Measurements from ENCODE around the gene ZIC1. TPM values are rescaled to one million over a fixed set of nuclear protein-coding genes. Genes with fewer than 3 reads are reported as not detected.

ZIC1 gene
- total and polyA plus RNA-seq, 2 of the 4 experiments (the other 2 are of a cell fraction), result not detected

DNA sequence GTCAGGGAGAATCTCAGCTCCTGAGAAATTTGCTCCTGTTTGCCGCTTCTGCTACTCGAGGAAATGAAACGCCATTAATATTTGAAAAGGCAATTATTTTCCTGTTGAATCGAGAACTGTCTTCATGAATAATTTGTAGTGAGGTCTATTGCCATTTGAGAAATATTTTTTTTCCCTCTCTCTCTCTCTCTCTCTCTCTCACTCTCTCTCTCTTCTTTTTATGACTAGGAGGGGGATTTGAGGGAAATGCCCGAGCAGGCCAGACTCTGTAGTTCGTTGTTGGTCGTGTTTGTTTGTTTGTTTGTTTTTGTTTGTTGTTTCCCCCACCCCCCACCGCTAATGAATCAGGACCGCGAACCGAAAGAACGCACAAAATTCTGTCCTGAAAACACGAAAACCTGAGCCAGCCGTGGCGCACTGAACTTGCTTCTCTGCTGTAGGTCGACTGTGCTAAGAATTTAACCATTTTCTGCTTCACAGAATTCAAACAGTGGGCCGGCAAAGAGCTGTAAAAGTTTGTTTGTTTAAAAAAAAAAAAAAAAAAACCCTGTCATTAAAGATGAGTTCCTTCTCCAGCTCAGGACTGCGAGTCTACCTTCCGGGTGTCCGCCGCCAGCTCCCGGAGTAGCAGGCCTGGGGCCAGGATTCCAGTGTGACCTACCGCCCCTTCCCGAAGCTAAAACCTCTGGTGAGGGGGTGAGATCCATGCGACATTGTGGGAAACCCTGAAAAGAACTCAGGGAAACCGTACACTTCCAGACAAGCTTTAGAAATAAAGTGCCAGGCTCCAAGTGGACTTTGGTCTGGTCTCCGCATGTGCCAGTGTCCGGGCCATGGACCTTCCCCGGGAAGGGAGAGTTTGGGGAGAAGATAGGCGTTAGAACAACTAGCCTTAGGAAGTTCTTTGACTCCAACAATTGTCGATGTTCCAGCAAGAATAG is 15.0 kb upstream of the ZIC1 start (continued):
- no peak for TF ChIP-seq MAZ (IDR thresholded peaks at IDR 0.05; ENCODE audit: borderline replicate concordance, low read depth, low read length)
- TF ChIP-seq CHD1 (IDR thresholded peaks at IDR 0.05; ENCODE audit: low read depth, low read length), result no peak

DNA sequence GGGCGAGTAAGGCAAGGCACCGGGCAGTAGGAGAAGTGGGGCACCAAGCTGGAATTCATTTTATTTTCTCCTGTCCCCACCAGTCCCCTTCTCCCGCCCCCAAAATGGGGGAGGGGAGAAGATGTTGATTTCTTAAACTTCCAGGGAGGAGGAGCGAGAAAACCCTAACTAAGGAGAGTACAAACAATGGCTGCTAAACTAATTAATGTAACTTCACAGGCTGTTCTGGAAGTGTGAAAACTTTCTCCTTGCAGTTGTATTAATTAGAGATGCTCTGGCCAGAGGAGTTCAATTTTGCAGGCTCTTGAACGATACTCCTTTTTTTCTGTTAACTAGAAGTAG is 14.3 kb upstream of the ZIC1 start:
- H3K4me3 ChIP-seq (ENCODE audit: insufficient read depth, low read depth, low read length), result no peak overlapping the region
- dilution Hi-C loops (cut with HindIII; ENCODE audit: low sequenced_read_pairs, unreplicated experiment), result no loop called here
- H3K27me3 ChIP-seq (ENCODE audit: control insufficient read depth, insufficient read depth, low read length), result peaks cover 91% of the 10 kb centered on the region
- ChIA-PET CTCF (interaction anchor here (1.6 kb wide), 1 partner anchor 203 kb away, joined by 4 read pairs; no protein-coding TSS in a partner anchor), POLR2A (ENCODE audit: unreplicated experiment) (no interaction called here)
- no peak overlapping the region for H3K4ac ChIP-seq (ENCODE audit: low read depth, low read length)
- H4K91ac ChIP-seq (ENCODE audit: insufficient read depth, low read depth, low read length), result no peak overlapping the region
- no peak overlapping the region for H3K4me2 ChIP-seq (ENCODE audit: low read depth, low read length)
- H2BK20ac ChIP-seq (ENCODE audit: low read depth, low read length), result no peak overlapping the region
- DNase-seq, result no peak
- H4K20me1 ChIP-seq (ENCODE audit: insufficient read depth, low read length), result no peaks in the 10 kb centered on the region; the same call in 1 of the 2 replicates
- H2AFZ ChIP-seq (replicated peaks; ENCODE audit: low read length, poor library complexity), result no peak overlapping the region
- in situ Hi-C loops (cut with MboI; ENCODE audit: low sequenced_read_pairs), result no loop called here
- H4K5ac ChIP-seq (ENCODE audit: low read depth, low read length), result no peak overlapping the region
- H3K18ac ChIP-seq (ENCODE audit: low read depth, low read length), result no peak overlapping the region
- peaks cover 30% of the 10 kb centered on the region for H3K9me3 ChIP-seq (ENCODE audit: control insufficient read depth, insufficient read depth, low read length)
- no peak overlapping the region for H4K8ac ChIP-seq (ENCODE audit: low read depth in 2 of 2, low read length in 2 of 2)
- H3K27ac ChIP-seq (ENCODE audit: insufficient read depth, low read length), result no peak overlapping the region
- no peak overlapping the region for H2BK5ac ChIP-seq (ENCODE audit: low read depth, low read length, poor library complexity, severe bottlenecking)
- H2BK15ac ChIP-seq (ENCODE audit: low read depth, low read length), result no peak overlapping the region
- no peak overlapping the region for H3K14ac ChIP-seq (replicated peaks; ENCODE audit: low read depth, low read length)
- H3K56ac ChIP-seq (ENCODE audit: extremely low read depth, insufficient read depth, low read length), result no peak overlapping the region
- ATAC-seq (ENCODE audit: low read depth), result no peak
- no TSS peak for BruUV-seq (replicated peaks)
- intact Hi-C loops (cut with micrococcal nuclease), result no loop called here
- H3K9ac ChIP-seq (ENCODE audit: low read depth, low read length), result no peak overlapping the region
- no peak overlapping the region for H2AK5ac ChIP-seq (ENCODE audit: low read depth, low read length)
- no peak overlapping the region for H2AK9ac ChIP-seq (replicated peaks; ENCODE audit: low read depth, low read length, poor library complexity)
- no peaks in the 10 kb centered on the region for H3K9me1 ChIP-seq (ENCODE audit: insufficient read depth, low read length)
- no peak overlapping the region for H2BK120ac ChIP-seq (ENCODE audit: low read depth, low read length)
- no peaks in the 10 kb centered on the region for H3K79me1 ChIP-seq (ENCODE audit: low read depth in 1 of 2, low read length in 2 of 2)
- no peaks in the 10 kb centered on the region for H3K4me1 ChIP-seq (ENCODE audit: control insufficient read depth, insufficient read depth, low read length)
- no peak overlapping the region for H3K23ac ChIP-seq (ENCODE audit: low read depth, low read length)
- WGBS, 2 experiments (ENCODE audit: extremely low coverage in 2 of 2, insufficient read length in 1 of 2), result no CpG with 5 or more reads among the region's 5 CpGs
- H3K36me3 ChIP-seq (ENCODE audit: control insufficient read depth, insufficient read depth, low read length), result no peaks in the 10 kb centered on the region
- TF ChIP-seq FOS (IDR thresholded peaks at IDR 0.05; ENCODE audit: low read depth, low read length) (no peak), BHLHE40 (IDR thresholded peaks at IDR 0.05; ENCODE audit: low read depth, low read length) (no peak), RCOR1 (IDR thresholded peaks at IDR 0.05; ENCODE audit: insufficient replicate concordance, low read length) (no peak), POLR2A (IDR thresholded peaks at IDR 0.05; ENCODE audit: low read depth, low read length) (no peak), MXI1 (IDR thresholded peaks at IDR 0.05; ENCODE audit: borderline replicate concordance, low read depth, low read length) (no peak), CEBPB (IDR thresholded peaks at IDR 0.05; ENCODE audit: low read depth, low read length) (no peak), SMC3 (IDR thresholded peaks at IDR 0.05; ENCODE audit: low read depth, low read length) (no peak), RFX5 (IDR thresholded peaks at IDR 0.05; ENCODE audit: low read depth, low read length) (no peak), CHD1 (IDR thresholded peaks at IDR 0.05; ENCODE audit: low read depth, low read length) (no peak), USF2 (IDR thresholded peaks at IDR 0.05; ENCODE audit: low read depth, low read length) (no peak), MAFK (IDR thresholded peaks at IDR 0.05; ENCODE audit: low read depth, low read length) (no peak)
- TF ChIP-seq, protein P1, sequence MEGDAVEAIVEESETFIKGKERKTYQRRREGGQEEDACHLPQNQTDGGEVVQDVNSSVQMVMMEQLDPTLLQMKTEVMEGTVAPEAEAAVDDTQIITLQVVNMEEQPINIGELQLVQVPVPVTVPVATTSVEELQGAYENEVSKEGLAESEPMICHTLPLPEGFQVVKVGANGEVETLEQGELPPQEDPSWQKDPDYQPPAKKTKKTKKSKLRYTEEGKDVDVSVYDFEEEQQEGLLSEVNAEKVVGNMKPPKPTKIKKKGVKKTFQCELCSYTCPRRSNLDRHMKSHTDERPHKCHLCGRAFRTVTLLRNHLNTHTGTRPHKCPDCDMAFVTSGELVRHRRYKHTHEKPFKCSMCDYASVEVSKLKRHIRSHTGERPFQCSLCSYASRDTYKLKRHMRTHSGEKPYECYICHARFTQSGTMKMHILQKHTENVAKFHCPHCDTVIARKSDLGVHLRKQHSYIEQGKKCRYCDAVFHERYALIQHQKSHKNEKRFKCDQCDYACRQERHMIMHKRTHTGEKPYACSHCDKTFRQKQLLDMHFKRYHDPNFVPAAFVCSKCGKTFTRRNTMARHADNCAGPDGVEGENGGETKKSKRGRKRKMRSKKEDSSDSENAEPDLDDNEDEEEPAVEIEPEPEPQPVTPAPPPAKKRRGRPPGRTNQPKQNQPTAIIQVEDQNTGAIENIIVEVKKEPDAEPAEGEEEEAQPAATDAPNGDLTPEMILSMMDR (conservative IDR thresholded peaks at IDR 0.05; ENCODE audit: low read depth, low read length), result no peak

All from IMR-90 (cell line).